SU-DHL-6 (cell line): Measurements from ENCODE around the gene MGAT4A.

Experiments used
- CTCF ChIP-seq: fragments of 200-600 bp; sonication (generic); IDR thresholded peaks from one replicate; pipeline ENCODE4 v1.5.1; 2017; ENCODE audit warnings: antibody characterized with exemption, mild to moderate bottlenecking, low read length, moderate library complexity; ENCODE audit not compliant: insufficient read depth, poor library complexity, severe bottlenecking
- EZH2phosphoT487 ChIP-seq: fragments of 200-600 bp; sonication (generic), shearing (Covaris generic); conservative IDR thresholded peaks from 2 replicates; pipeline ENCODE4 v1.6.1; 2018; ENCODE audit warnings: mild to moderate bottlenecking, antibody characterized with exemption, low read length, moderate library complexity, mixed read lengths

GRCh38 chr2:98572211-98572610 is 158.7 kb downstream of the MGAT4A start:
- no peak for TF ChIP-seq CTCF
- no peak for TF ChIP-seq EZH2phosphoT487
